Sigmoid colon (tissue), 3 donors: Measurements from ENCODE around the gene C12orf57.

Experiments
- CTCF ChIP-seq, 4 experiments: fragments of 450-650 bp in 3 of 4; fragments of 200-600 bp in 1 of 4; IDR thresholded peaks; one replicate each; pipeline ENCODE4 v1.5.1; 2016 to 2019; ENCODE audit warnings: antibody characterized with exemption in 4 of 4, mild to moderate bottlenecking in 3 of 4, moderate library complexity in 2 of 4
- POLR2A ChIP-seq, 2 donors: fragments of 450-650 bp; IDR thresholded peaks; one replicate each; pipeline ENCODE4 v1.6.1; 2016; ENCODE audit warnings: antibody characterized with exemption in 2 of 2, mild to moderate bottlenecking in 2 of 2, moderate library complexity in 2 of 2

GRCh38 chr12:6957741-6958608, 14.2 kb downstream of the C12orf57 start:
- no peak for TF ChIP-seq CTCF (IDR thresholded peaks at IDR 0.05)
- TF ChIP-seq POLR2A (IDR thresholded peaks at IDR 0.05), result no peak
